MCF 10A (cell line): Measurements from ENCODE around the gene G6PD. TPM values are rescaled to one million over a fixed set of nuclear protein-coding genes. Genes with fewer than 3 reads are reported as not detected.

Experiments
- BruUV-seq: library from RNA; stranded (reverse); fragments of 400-500 nt; replicated peaks from 2 replicates; lab custom pipeline; 2021; lab: Mats Ljungman, UMichigan
- CTCF ChIA-PET: fragments of 300-600 bp; sonication (Branson Sonifier 250); formaldehyde crosslinking; extraction: SDS; loops from one replicate; lab custom pipeline; 2021; ENCODE audit warnings: antibody characterized with exemption, inconsistent platforms; lab: Yijun Ruan, JAX
- POLR2A ChIA-PET: fragments of 300-600, 350-650 bp; sonication (Branson Sonifier 250); formaldehyde crosslinking; extraction: SDS; loops from one replicate; lab custom pipeline; 2020; ENCODE audit warnings: antibody characterized with exemption, inconsistent platforms; lab: Yijun Ruan, JAX
- DNase-seq: peaks from one replicate; pipeline ENCODE4 v3.0.0-alpha.2; 2018; ENCODE audit not compliant: unreplicated experiment
- H3K27ac Mint-ChIP-seq: one replicate; pipeline ENCODE4 v1.8.0; 2022; ENCODE audit warnings: mild to moderate bottlenecking, low read depth, mixed read lengths; ENCODE audit not compliant: unreplicated experiment
- H3K27me3 Mint-ChIP-seq: one replicate; pipeline ENCODE4 v1.8.0; 2022; ENCODE audit warnings: mixed read lengths; ENCODE audit not compliant: insufficient read depth, unreplicated experiment
- H3K36me3 Mint-ChIP-seq: one replicate; pipeline ENCODE4 v1.8.0; 2022; ENCODE audit warnings: mild to moderate bottlenecking, moderate library complexity, mixed read lengths; ENCODE audit not compliant: insufficient read depth, unreplicated experiment
- H3K4me1 Mint-ChIP-seq: one replicate; pipeline ENCODE4 v1.8.0; 2022; ENCODE audit warnings: mixed read lengths; ENCODE audit not compliant: insufficient read depth, unreplicated experiment
- H3K4me3 Mint-ChIP-seq: one replicate; pipeline ENCODE4 v1.8.0; 2022; ENCODE audit warnings: mild to moderate bottlenecking, moderate library complexity, mixed read lengths; ENCODE audit not compliant: unreplicated experiment
- H3K9me3 Mint-ChIP-seq: one replicate; pipeline ENCODE4 v1.8.0; 2022; ENCODE audit warnings: mixed read lengths; ENCODE audit not compliant: unreplicated experiment
- CTCF ChIP-seq: fragments of 200-600 bp; IDR thresholded peaks from one replicate; pipeline ENCODE4 v1.8.0; 2022; ENCODE audit warnings: antibody characterized with exemption, mild to moderate bottlenecking; ENCODE audit not compliant: unreplicated experiment
- intact Hi-C: fragments of 100-400 bp; cut with micrococcal nuclease; formaldehyde crosslinking; loops from 2 replicates; pipeline ENCODE4 v1.14.1; 2022
- total RNA-seq: library from RNA; stranded (reverse); gene quantifications from 2 replicates; pipeline ENCODE4 v1.2.3, GENCODE V29; 2022

G6PD gene
- total RNA-seq, 1 experiment from 2014 or later, result 49.5 TPM

- intact Hi-C loops, result no loop called here
- TF ChIP-seq CTCF, result no peak
- DNase-seq, result peak; percentile 15
- Mint-ChIP-seq H3K4me1 (peaks cover 7% of the 10 kb centered on the region), H3K27me3 (peaks cover 23% of the 10 kb centered on the region), H3K9me3 (no peaks in the 10 kb centered on the region), H3K4me3 (peak overlapping the region; percentile 36), H3K36me3 (peaks cover 24% of the 10 kb centered on the region), H3K27ac (no peak overlapping the region)
- no TSS peak for BruUV-seq
- ChIA-PET POLR2A (interaction anchor here (1.0 to 3.5 kb wide), 5 partner anchors 9 to 111 kb away, joined by 3 to 13 read pairs (median 4); no protein-coding TSS in a partner anchor), CTCF (interaction anchor here (0.6 to 0.8 kb wide), 2 partner anchors 39 to 43 kb away, joined by 3 to 4 read pairs; no protein-coding TSS in a partner anchor)
Observed at GRCh38 chrX:154484255-154485149, 62.1 kb downstream of the G6PD start.

GRCh38 chrX:154483325-154483724 is 63.3 kb downstream of the G6PD start:
- ChIA-PET CTCF (interaction anchor here (0.8 to 1.5 kb wide), 2 partner anchors 44 to 83 kb away, joined by 4 read pairs; no protein-coding TSS in a partner anchor), POLR2A (interaction anchor here (1.2 kb wide), 1 partner anchor 73 kb away, joined by 3 read pairs; no protein-coding TSS in a partner anchor)
- Mint-ChIP-seq H3K9me3 (no peaks in the 10 kb centered on the region), H3K36me3 (peaks cover 24% of the 10 kb centered on the region), H3K4me3 (no peak overlapping the region), H3K27ac (no peak overlapping the region), H3K27me3 (peaks cover 23% of the 10 kb centered on the region), H3K4me1 (peaks cover 7% of the 10 kb centered on the region)
- intact Hi-C loops, result no loop called here
- no peak for TF ChIP-seq CTCF
- DNase-seq, result no peak
- no TSS peak for BruUV-seq

GRCh38 chrX:154482786-154483185 is 63.9 kb downstream of the G6PD start:
- Mint-ChIP-seq H3K9me3 (no peaks in the 10 kb centered on the region), H3K36me3 (peaks cover 18% of the 10 kb centered on the region), H3K27ac (no peak overlapping the region), H3K4me3 (no peak overlapping the region), H3K27me3 (peaks cover 23% of the 10 kb centered on the region), H3K4me1 (peaks cover 7% of the 10 kb centered on the region)
- BruUV-seq, result no TSS peak
- no peak for DNase-seq
- intact Hi-C loops, result no loop called here
- CTCF ChIA-PET, result interaction anchor here (1.5 kb wide), 1 partner anchor 83 kb away, joined by 4 read pairs; no protein-coding TSS in a partner anchor
- POLR2A ChIA-PET, result no interaction called here
- no peak for TF ChIP-seq CTCF
